22Rv1 (cell line): ENCODE results near the gene PKMYT1.
"Not testable (repeated sequence)": the region's sequence is repeated elsewhere in the genome, so short reads cannot be mapped to it uniquely, and the experiment has no call there.

Experiments used
- CTCF ChIP-seq: fragments of 450-650 bp; IDR thresholded peaks from 2 replicates; pipeline ENCODE4 v1.5.1; 2017; ENCODE audit warnings: mild to moderate bottlenecking
- ZFX ChIP-seq: fragments of 450-650 bp; IDR thresholded peaks from 2 replicates; pipeline ENCODE4 v1.6.1; 2017; ENCODE audit warnings: antibody characterized with exemption, borderline replicate concordance

GRCh38 chr16:2943716-2944115 is 36.5 kb downstream of the PKMYT1 start:
- not testable (repeated sequence) for TF ChIP-seq CTCF, ZFX
